T-helper 2 cell treated with Interferon-gamma antibody and Interleukin-4, amounts not matched to agents 5 μg/mL and 100 μg/mL, for 36 hours (primary cell): ENCODE measurements around the gene HEATR5B.
A peak's percentile ranks its signal among the peaks of the same experiment; 100 is the strongest.
"Not testable (repeated sequence)": the region's sequence is repeated elsewhere in the genome, so short reads cannot be mapped to it uniquely, and the experiment has no call there.

Source experiments
- DNase-seq: peaks from one replicate; pipeline ENCODE4 v3.0.0; 2021; ENCODE audit warnings: low spot score
- H3K27ac Mint-ChIP-seq: one replicate; pipeline ENCODE4 v1.8.0; 2021; ENCODE audit warnings: mild to moderate bottlenecking, mixed read lengths
- H3K27me3 Mint-ChIP-seq: one replicate; pipeline ENCODE4 v1.8.0; 2021; ENCODE audit warnings: low read depth, mixed read lengths
- H3K36me3 Mint-ChIP-seq: one replicate; pipeline ENCODE4 v1.8.0; 2021; ENCODE audit warnings: low read depth, mixed read lengths
- H3K4me1 Mint-ChIP-seq: one replicate; pipeline ENCODE4 v1.8.0; 2021; ENCODE audit warnings: low read depth, mixed read lengths
- H3K4me3 Mint-ChIP-seq: one replicate; pipeline ENCODE4 v1.8.0; 2022; ENCODE audit warnings: mild to moderate bottlenecking, moderate library complexity, mixed read lengths
- H3K9me3 Mint-ChIP-seq: one replicate; pipeline ENCODE4 v1.8.0; 2021; ENCODE audit warnings: mixed read lengths

Gene HEATR5B

DNA sequence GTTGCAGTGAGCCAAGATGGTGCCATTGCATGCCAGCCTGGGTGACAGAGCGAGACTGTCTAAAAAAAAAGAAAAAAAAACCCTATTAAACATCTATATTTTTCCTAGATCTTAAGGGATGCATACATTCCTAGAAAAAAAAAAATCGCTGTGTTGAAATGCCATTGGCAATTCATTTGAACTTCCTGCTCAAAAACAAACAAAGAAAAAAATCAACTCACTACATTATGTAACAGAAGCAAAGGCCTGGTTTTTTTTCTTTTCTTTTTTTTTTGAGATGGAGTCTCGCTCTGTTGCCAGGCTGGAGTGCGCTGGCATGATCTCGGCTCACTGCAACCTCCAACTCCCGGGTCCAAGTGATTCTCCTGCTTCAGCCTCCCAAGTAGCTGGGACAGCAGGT lies 96.2 kb downstream of the HEATR5B start:
- Mint-ChIP-seq H3K9me3 (no peaks in the 10 kb centered on the region), H3K27me3 (no peaks in the 10 kb centered on the region), H3K27ac (no peak overlapping the region), H3K4me3 (no peak overlapping the region), H3K4me1 (no peaks in the 10 kb centered on the region), H3K36me3 (peaks cover 17% of the 10 kb centered on the region)
- DNase-seq, result no peak

DNA sequence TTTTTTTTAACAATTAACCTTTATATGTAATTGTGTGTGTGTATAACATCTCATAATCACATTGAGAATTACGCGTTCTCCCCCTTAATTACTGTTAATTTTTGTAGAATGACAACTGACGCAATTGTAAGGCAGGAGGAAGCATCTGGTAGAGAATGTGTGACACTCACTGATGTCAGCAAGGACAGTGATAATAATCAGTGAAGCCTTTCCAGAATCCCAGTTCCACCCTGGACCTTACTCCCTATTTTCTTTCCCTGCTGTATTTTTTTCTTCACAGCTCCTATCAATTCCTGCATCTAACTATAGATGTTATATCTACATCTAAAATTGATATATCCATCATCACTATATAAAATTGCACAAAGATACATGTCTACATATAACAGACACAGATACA lies 101.7 kb downstream of the HEATR5B start:
- H3K27me3 Mint-ChIP-seq, result no peaks in the 10 kb centered on the region
- peaks cover 24% of the 10 kb centered on the region for H3K36me3 Mint-ChIP-seq
- no peak overlapping the region for H3K4me3 Mint-ChIP-seq
- no peak overlapping the region for H3K27ac Mint-ChIP-seq
- H3K4me1 Mint-ChIP-seq, result no peaks in the 10 kb centered on the region
- peaks cover 7% of the 10 kb centered on the region for H3K9me3 Mint-ChIP-seq
- no peak for DNase-seq

DNA sequence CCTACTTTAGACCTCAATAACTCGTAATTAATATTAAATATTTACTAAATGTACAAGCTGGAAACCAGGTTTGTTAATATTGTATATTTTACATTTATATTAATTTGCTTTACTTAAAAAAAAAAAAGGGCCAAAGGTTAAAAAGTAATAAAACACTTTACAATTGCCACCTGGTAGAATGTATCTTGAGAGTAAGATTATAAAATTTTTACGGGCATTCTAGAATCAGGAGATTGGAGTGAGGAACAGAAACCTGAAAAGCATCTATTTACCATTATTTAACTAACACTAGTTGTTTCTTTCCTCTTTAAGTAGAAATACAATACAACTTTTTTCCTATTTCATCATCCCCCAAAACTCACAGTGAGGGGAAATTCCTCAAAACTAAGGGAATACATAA lies 102.3 kb downstream of the HEATR5B start:
- Mint-ChIP-seq H3K4me3 (no peak overlapping the region), H3K4me1 (no peaks in the 10 kb centered on the region), H3K27ac (no peak overlapping the region), H3K27me3 (no peaks in the 10 kb centered on the region), H3K36me3 (peaks cover 24% of the 10 kb centered on the region), H3K9me3 (peaks cover 7% of the 10 kb centered on the region)
- no peak for DNase-seq

DNA sequence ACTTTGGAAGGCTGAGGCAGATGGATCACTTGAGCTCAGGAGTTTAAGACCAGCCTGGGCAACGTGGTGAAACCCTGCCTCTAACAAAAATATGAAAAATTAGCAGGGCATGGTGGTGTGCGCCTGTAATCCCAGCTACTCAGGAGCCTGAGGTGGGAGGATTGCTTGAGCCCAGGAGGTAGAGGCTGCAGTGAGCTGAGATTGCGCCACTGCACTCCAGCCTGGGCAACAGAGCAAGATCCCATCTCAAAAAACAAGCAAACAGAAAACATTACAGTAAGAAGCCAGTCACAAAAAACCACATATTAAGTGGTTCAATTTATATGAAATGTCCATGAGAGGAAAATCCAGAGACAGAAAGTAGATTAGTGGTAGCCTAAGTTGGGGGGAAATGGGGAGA lies 105.2 kb downstream of the HEATR5B start:
- H3K27me3 Mint-ChIP-seq, result not testable (repeated sequence)

DNA sequence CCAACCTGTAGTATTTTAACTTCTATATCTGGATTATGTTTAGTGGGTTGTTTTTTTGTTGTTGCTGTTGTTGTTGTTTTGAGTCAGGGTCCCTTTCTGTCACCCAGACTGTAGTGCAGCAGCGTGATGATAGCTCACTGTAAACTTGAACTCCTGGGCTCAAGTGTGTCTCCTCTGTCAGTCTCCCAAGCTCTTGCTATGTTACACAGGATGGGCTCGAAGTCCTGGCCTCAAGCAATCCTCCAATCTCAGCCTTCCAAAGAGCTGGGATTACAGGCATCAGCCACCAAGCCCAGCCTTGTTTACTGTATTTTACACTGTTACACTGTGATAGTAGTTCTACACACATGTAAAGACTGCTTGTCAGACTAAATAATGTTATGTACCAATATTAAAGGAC lies 108.1 kb downstream of the HEATR5B start:
- Mint-ChIP-seq H3K4me1 (no peaks in the 10 kb centered on the region), H3K9me3 (peaks cover 7% of the 10 kb centered on the region), H3K36me3 (peaks cover 18% of the 10 kb centered on the region), H3K4me3 (no peak overlapping the region), H3K27me3 (peaks cover 7% of the 10 kb centered on the region), H3K27ac (no peak overlapping the region)
- no peak for DNase-seq

More for the DNA sequence above, 105.2 kb downstream of the HEATR5B start:
- not testable (repeated sequence) for DNase-seq, H3K27ac Mint-ChIP-seq, H3K4me3 Mint-ChIP-seq, H3K9me3 Mint-ChIP-seq, H3K4me1 Mint-ChIP-seq
- H3K36me3 Mint-ChIP-seq, result peaks cover 18% of the 10 kb centered on the region

DNA sequence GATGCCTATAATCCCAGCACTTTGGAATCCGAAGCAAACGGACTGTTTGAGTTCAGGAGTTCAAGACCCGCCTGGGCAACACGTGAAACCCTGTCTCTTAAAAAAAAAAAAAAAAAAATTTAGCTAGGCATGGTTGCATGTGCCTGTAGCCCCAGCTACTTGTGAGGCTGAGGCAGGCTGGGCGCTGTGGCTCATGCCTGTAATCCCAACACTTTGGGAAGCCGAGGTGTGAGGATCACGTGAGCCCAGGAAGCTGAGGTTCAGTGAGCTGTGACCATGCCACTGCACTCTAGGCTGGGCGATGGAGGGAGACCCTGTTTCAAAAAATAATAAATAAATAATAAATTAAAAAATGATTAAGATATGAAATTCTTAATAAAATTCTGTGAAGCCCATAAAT lies 108.9 kb downstream of the HEATR5B start:
- DNase-seq, result no peak
- no peaks in the 10 kb centered on the region for H3K4me1 Mint-ChIP-seq
- H3K4me3 Mint-ChIP-seq, result no peak overlapping the region
- H3K27me3 Mint-ChIP-seq, result peaks cover 7% of the 10 kb centered on the region
- no peak overlapping the region for H3K27ac Mint-ChIP-seq
- H3K36me3 Mint-ChIP-seq, result peaks cover 16% of the 10 kb centered on the region
- peaks cover 7% of the 10 kb centered on the region for H3K9me3 Mint-ChIP-seq

DNA sequence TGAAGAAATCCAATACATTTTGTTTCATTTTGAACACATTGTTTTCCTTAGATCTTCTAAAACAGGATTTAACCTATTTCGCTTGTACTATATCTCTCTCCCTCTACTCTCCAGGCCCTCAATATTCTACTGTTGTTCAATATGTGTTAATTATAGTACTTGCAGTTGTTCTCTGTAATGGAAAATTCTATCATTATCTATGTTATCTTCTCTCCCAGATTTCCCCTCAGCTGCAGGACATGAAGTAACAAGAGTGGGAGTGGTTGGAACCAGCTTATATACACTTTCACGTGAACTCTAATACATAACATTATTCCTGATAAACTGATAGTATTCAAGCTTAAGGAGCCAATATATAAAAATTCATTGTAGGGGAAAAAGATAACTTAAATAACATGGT lies 110.9 kb downstream of the HEATR5B start:
- no peak overlapping the region for H3K27ac Mint-ChIP-seq

DNA sequence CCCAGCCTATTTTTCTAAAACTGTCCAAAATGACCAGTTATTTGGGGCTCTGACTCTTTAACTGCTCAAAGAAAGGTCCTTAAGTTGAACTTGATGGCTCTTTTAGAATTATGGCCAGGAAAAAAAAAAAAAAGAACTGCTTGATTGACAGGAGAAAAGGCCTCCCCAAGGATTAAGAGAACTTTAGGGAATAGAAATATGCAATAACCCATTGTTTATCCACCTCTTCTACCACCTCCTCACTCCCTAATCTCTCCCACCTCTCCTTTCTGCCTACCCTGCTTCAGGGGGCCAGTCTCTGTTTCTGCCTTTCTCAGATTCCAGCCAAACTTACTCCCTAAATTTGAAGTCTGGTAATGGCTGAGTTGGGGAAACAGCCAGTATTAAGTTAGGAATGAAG lies 112.2 kb downstream of the HEATR5B start:
- no peaks in the 10 kb centered on the region for H3K36me3 Mint-ChIP-seq
- no peak for DNase-seq
- peaks cover 18% of the 10 kb centered on the region for H3K4me1 Mint-ChIP-seq
- H3K27me3 Mint-ChIP-seq, result peaks cover 7% of the 10 kb centered on the region
- no peak overlapping the region for H3K27ac Mint-ChIP-seq
- H3K9me3 Mint-ChIP-seq, result no peaks in the 10 kb centered on the region
- no peak overlapping the region for H3K4me3 Mint-ChIP-seq

More for the DNA sequence above, 110.9 kb downstream of the HEATR5B start:
- peaks cover 5% of the 10 kb centered on the region for H3K4me1 Mint-ChIP-seq
- H3K4me3 Mint-ChIP-seq, result no peak overlapping the region
- DNase-seq, result no peak
- peaks cover 5% of the 10 kb centered on the region for H3K36me3 Mint-ChIP-seq
- H3K9me3 Mint-ChIP-seq, result peaks cover 5% of the 10 kb centered on the region
- H3K27me3 Mint-ChIP-seq, result peaks cover 7% of the 10 kb centered on the region

DNA sequence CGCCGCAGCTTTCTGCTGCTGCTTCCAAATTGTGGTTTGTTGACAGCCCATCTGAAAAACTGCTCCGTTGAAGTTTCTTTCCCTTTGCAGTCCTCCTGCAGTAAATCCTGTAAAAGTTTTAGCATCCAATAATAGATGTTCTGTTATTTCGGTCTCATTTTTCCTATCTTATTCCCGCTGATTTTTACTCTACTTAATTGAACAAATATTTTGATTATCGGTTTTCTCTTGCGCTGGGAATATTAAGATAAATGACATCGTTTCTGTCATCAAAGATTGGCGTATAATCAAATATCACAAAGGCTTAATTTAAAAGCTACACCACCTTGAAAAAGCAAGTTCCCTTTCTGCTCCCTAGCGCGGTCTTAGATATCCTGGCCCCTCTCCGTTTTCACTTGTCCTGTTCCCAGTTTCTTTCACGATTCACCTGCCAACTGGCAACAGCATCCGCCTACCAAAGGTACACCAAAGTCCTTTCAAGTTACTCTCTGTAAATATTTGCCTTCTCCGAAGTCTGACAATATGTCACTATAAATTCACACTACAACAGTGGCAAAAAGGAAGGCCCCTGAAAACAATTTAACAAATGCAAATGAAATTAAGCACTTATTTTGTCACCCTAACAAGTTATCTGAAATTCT lies 116.8 kb downstream of the HEATR5B start:
- peak overlapping the region; percentile 94 for H3K4me3 Mint-ChIP-seq
- peaks cover 8% of the 10 kb centered on the region for H3K36me3 Mint-ChIP-seq
- peak overlapping the region; percentile 97 for H3K27ac Mint-ChIP-seq
- no peak for DNase-seq
- peaks cover 42% of the 10 kb centered on the region for H3K4me1 Mint-ChIP-seq
- peaks cover 2% of the 10 kb centered on the region for H3K27me3 Mint-ChIP-seq
- H3K9me3 Mint-ChIP-seq, result no peaks in the 10 kb centered on the region

DNA sequence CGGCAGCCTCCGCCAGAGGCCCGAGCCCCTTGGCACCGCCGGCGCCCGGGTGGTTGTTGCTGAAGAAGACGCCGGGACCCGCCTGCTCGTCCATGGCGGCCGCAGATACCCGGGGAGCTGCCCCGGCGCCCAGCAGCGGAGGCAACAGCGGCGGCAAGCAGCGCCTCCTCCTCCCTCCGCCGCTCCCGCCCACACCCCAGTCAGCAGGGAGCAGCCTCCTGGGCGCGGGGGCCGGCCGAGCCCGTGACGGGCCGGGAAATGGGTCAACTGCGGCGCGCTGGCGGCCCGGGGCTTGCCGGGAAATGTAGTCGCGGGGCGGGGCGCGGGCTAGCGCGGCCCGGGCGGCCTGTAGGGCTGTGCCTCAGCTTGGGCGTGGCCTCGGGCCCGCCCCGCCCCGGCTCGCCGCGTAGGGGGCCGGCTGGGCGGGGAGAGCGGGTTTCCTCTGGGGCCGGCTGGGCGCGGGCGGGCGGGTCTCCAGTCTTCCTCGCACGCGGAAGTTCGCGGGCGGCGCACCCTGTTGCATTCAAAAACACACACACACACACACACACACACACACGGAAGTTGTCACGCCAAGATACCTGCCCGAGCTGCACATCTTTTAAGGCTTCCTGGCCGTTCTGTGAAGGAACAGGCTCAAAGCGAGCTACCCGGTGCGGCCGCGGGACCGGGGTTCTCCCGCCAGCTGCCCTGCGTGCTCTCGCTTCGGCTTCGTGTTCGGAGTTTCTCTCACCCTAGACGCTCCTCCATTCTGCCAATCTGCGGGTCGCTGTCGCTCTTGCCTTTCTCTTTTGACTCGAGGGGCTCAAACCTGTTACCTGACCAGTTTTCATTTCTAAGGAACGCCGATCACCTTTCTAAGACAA lies 117.6 kb downstream of the HEATR5B start, which contains the start of gene STRN:
STRN (minus strand) TSS at position 167 of the 866 bp plus-strand sequence; CDS start at position 94, 73 bp downstream.
- no peaks in the 10 kb centered on the region for H3K9me3 Mint-ChIP-seq
- H3K4me1 Mint-ChIP-seq, result peaks cover 45% of the 10 kb centered on the region
- peak within 1 kb of the TSS; percentile 97 for H3K27ac Mint-ChIP-seq
- peak; percentile 99 for DNase-seq
- peak within 1 kb of the TSS; percentile 97 for H3K4me3 Mint-ChIP-seq
- H3K36me3 Mint-ChIP-seq, result peaks cover 13% of the 10 kb centered on the region
- no peaks in the 10 kb centered on the region for H3K27me3 Mint-ChIP-seq

DNA sequence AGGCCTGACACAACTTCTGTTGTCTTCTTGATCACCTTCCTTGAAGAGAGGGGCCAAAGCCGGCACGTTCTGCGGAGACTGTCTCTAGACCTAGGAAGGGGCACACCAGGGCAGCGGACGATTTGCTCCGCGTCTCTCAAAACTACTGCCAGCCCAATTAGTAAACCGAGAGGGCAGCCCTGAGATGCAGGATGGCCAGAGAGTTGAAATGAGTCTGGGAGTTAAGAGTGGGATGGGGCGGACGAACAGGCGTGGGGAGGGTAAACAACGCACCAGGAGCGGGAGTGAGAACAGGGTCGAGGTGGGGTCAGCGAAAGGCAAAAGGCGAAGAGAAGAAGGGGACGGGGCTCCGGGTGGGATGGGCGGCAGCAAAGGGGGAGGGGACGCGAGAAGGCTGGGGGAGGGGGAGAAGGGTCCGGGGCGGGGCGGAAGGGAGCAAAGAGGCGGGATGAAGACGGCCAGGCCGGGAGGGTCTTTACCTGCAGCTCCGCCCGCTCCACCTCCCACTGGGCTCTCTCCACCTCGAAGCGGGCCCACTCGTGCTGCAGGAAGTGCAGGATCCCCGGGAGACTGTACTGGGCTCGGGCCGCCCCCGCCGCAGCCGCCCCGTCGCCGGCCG lies 118.3 kb downstream of the HEATR5B start:
- H3K4me3 Mint-ChIP-seq, result peak overlapping the region; percentile 97
- H3K27ac Mint-ChIP-seq, result peak overlapping the region; percentile 94
- no peaks in the 10 kb centered on the region for H3K27me3 Mint-ChIP-seq
- peak; percentile 15 for DNase-seq
- H3K36me3 Mint-ChIP-seq, result peaks cover 15% of the 10 kb centered on the region
- peaks cover 48% of the 10 kb centered on the region for H3K4me1 Mint-ChIP-seq
- H3K9me3 Mint-ChIP-seq, result no peaks in the 10 kb centered on the region

DNA sequence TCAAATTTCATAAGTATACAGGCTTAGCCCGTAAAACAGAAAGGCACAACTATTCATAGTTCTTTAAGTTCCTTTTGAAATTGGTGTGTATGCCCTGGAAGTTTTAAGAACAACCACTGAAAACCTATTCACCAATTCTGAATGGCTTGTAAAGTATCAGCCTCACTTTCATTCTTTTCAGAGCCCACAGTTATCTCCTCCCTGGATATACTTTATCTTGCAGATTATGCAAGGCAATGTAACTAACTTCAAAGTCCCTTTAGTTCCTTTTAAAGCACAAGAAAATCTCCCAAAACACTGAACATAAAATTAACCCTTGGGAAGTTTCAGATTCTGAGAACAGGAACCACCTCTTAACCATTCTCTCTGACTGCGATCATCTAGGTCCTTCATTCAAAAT lies 119.0 kb downstream of the HEATR5B start:
- Mint-ChIP-seq H3K27ac (peak overlapping the region; percentile 94), H3K9me3 (no peaks in the 10 kb centered on the region), H3K36me3 (peaks cover 15% of the 10 kb centered on the region), H3K4me1 (peaks cover 48% of the 10 kb centered on the region), H3K27me3 (no peaks in the 10 kb centered on the region), H3K4me3 (peak overlapping the region; percentile 97)
- DNase-seq, result no peak

DNA sequence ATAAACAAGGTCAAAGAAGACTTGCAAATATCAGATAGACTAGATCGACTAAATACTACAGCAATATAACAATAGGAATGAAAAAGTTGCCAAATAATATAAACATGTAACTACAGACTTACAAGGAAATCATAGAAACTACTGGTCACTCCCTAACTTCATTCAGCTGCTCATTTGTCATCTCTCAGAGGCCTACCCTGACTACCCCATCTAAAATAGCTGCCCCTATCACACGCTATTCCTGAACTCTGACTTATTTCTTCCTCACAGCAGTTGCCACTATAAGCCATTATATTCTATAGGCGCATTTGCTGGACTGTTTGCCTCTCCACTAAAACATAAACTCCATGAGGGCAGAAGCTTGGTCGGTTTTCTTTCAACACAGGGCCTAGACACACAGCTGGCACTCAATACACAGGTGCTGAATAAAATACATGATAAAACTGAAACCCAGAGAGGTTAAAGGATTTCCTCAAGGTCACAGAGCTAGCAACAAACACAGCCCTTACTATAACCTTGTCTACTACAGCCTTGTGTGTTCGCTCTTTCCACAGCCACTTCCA lies 119.6 kb downstream of the HEATR5B start:
- Mint-ChIP-seq H3K9me3 (no peaks in the 10 kb centered on the region), H3K4me1 (peaks cover 55% of the 10 kb centered on the region), H3K27me3 (no peaks in the 10 kb centered on the region), H3K27ac (peak overlapping the region; percentile 1), H3K36me3 (peaks cover 15% of the 10 kb centered on the region), H3K4me3 (peak overlapping the region; percentile 97)
- DNase-seq, result no peak

DNA sequence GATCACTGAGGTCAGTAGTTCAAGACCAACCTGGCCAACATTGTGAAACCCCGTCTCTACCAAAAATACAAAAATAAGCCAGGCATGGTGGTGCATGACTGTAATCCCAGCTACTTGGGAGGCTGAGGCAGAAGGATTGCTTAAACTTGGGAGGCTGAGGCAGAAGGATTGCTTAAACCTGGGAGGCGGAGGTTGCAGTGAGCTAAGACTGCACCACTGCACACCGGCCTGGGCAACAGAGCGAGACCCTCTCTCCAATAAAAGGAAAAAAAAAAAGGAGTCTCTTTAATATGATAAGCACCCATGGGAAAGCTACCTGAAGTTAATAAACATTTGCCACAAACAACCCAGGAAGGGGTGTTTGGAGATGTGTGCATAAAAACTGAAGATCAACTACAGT lies 120.4 kb downstream of the HEATR5B start:
- Mint-ChIP-seq H3K36me3 (peaks cover 15% of the 10 kb centered on the region), H3K4me1 (peaks cover 63% of the 10 kb centered on the region), H3K27me3 (no peaks in the 10 kb centered on the region), H3K4me3 (peak overlapping the region; percentile 10), H3K9me3 (no peaks in the 10 kb centered on the region), H3K27ac (no peak overlapping the region)
- DNase-seq, result no peak
